ENCODE results near the gene LHCGR.
"Not testable (repeated sequence)": the region's sequence is repeated elsewhere in the genome, so short reads cannot be mapped to it uniquely, and the experiment has no call there.

LHCGR gene

DNA sequence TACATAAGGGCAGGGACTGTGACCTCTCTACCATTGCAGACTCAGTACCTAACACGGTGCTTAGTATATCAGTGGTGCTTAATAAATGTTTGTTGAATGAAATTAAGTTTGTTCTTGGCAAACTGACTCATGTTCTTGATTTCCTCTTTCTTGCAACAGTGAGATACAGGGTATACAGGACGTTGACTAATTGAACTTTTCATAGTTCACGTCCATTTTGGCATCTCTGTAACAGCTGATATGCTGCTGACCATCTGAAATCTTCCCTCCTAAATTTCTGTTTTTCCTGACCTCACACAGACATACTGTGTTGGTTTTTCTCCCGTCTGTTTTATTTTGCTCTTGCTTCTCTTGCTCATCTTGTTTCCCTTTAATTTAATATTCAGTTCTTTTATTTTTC lies 44.2 kb downstream of the LHCGR start:
- no peak for DNase-seq (ENCODE audit: low read depth, low spot score)

DNA sequence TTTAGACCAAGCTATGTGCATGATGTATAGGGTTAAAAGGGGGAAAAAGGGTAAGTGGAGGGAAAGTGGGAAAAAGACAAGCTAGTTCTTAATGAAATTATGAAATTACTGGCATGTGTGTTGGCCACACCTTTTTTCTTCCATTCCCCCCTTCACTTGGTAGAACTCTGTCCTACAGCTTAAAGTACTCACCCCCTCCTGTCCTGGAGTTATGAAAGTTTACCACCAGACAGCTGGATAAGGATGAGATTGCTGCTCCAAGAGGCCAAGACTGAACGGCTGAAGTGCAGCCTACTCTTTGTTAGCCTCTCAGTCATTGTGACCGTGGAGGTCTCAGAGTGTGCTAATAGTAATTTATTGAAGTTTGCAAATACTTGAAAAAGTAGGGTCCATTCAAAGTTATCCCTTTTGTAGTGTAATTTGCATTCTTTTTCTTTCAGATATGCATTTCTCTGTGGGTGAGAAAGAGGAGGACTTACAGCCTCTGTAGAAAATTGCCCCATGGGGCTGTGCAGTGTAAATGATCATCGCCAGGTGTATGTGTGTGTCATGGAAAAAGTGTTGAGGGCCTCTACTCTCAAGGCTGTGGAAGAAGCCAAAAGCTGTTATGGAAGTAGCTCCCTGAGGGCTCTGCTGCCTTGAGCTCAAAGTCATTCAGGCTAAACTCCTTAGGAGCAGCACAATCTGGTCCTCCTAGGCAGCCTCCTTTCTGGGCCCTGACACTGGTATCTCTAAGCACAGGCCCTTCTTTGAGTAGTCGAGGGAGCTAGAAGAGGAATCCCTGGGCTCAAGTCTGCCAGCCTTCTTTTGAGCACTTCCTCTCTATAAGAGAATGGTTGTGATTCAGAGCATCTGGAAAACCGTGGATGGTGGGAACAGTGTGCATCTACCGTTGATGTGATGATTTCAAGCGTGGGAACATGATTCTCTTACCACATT lies 46.2 kb downstream of the LHCGR start:
- no peak for DNase-seq (ENCODE audit: low read depth, low spot score)

DNA sequence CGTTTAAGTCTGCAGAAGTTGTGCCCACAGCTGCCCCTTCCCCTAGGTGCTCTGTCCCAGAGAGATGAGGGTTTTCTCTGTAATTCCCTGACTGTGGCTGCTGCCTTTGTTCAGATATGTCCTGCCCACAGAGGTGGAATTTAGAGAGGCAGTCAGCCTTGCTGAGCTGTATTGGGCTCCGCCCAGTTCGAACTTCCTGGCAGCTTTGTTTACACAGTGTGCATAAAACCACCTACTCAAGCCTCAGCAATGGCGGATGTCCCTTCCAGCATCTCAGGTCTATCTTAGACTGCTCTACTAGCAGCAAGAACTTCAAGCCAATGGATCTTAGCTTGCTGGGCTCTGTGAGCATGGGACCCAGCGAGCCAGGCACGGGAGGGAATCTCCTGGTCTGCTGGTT lies 48.1 kb downstream of the LHCGR start:
- no peak for DNase-seq (ENCODE audit: low read depth, low spot score)

DNA sequence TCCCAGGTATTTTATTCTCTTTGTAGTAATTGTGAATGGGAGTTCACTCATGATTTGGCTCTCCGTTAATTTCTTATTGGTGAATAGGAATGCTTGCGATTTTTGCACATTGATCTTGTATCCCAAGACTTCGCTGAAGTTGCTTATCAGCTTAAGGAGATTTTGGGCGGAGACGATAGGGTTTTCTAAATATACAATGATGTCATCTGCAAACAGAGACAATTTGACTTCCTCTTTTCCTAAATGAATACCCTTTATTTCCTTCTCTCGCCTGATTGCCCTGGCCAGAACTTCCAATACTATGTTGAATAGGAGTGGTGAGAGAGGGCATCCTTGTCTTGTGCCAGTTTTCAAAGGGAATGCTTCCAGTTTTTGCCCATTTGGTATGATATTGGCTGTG lies 51.9 kb downstream of the LHCGR start:
- DNase-seq (ENCODE audit: low read depth, low spot score), result not testable (repeated sequence)

DNA sequence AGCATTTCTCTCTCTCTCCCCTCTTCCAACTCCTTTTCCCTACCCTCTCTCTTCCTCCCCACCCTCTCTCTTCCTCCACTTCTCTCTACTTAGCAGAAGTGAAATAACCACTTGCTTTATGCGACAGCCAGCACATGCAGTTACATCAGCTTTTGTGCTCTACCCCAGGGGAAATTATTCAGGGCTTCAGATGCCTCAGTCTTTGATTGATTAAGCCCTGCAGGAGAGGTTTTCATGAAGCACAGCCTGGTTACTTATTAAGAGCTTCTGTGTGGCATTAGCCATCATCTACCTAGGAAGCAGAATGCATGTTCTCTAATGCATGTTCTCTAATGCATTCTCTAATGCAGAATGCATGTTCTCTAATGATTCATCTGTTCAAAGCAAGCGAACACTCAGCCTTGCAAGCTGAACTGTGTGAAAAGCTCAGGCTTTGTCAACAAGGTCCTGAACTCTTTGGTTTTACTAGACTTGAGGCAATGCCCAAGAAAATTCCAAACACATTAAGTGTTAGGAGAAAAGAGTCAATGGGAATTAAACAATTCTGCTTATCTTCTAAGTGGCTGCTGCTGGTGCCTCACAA lies 56.1 kb downstream of the LHCGR start:
- DNase-seq (ENCODE audit: low read depth, low spot score), result no peak

DNA sequence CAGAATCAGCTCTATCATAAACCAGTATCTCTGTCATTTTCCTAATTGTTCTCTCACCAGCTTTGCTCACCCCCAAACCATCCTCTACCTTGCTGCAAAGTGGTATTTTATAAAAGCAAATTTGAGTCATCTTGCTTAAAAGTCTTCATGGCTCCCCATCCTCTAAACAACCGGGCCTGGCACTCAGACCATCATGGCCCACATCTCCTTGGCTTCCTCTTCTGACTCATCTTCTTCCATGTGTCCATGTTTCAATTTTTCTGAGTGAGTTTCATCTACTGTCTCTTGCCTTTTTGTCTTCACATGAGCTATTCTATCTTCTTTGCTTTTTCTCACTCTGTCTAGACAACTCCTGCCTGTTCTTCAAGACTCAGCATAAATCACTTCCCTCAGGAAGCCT lies 58.6 kb downstream of the LHCGR start:
- DNase-seq (ENCODE audit: low read depth, low spot score), result no peak

DNA sequence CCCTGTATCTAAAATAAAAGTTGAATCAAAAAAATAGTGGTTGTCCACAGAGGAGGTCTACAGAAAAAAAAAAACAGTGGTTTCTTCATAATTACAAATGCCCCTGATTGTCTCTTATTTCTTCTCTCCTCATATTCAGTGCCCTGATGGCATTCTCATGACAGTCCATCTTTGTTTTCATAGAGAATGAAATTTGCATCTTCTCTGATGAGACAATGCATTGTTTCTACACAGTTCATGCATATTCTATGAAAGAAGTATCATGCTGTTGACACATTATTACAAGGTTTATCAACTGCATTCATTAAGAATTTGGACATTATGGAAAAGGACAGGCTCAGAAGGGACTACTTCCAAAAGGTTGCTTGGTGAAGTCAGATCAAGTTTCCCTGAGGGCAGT lies 59.5 kb downstream of the LHCGR start:
- DNase-seq (ENCODE audit: low read depth, low spot score), result no peak

DNA sequence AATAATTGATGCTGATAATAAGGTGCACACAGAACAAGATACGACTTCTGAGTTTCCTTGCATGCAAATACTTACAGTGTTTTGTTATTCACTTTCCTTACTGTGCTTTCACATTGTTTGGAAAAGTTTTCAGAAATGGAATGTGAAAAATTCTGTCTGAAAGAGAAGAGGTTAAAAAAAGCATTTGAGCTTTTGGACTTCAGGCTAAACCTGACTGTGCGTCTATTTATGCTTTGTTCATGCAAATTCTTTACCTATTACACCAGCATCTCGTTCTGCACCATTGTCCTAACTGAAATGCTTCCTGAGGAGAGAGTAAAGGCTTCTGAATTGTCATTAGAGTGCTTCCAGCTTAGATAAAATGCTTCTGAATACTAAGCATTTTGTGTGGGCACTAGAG lies 61.4 kb downstream of the LHCGR start:
- DNase-seq (ENCODE audit: low read depth, low spot score), result no peak

DNA sequence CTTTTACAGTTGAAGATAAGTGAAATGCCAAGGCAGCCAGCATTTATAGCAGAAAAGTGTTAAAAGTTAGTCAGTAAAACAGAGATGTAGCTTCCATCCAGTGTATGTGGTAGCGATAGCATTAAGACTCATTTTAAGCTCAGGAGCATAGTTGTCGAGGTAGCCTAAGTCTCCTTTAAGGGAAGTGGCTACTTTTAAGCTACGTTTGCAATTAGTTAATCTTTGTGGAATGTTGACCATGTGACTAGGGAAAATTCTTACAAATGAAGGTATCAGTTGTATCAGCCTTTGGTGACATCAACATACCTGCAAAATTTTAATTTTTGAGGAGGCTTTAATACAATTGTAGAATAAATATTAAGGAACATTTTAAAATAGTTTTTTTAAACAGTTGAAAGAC lies 61.9 kb downstream of the LHCGR start:
- DNase-seq (ENCODE audit: low read depth, low spot score), result no peak

DNA sequence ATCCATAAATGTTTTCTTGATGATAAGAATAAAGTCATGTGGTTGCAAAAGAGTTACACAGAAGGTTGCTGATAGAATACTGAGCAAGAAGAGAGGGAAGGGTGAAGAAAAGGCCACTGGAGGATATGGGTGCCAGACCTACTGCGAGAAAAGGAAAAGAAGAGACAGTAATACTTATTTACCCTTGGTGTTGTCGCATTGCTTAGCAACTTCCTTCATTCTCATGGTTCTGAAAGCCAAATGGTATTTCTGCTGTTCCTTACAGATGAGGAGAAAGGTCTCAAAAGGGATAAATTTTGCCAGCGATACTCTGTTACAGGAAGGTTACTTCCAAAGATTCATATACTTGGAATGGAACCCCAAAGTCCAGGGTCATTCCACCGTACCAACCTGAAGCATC lies 62.5 kb downstream of the LHCGR start:
- no peak for DNase-seq (ENCODE audit: low read depth, low spot score)

DNA sequence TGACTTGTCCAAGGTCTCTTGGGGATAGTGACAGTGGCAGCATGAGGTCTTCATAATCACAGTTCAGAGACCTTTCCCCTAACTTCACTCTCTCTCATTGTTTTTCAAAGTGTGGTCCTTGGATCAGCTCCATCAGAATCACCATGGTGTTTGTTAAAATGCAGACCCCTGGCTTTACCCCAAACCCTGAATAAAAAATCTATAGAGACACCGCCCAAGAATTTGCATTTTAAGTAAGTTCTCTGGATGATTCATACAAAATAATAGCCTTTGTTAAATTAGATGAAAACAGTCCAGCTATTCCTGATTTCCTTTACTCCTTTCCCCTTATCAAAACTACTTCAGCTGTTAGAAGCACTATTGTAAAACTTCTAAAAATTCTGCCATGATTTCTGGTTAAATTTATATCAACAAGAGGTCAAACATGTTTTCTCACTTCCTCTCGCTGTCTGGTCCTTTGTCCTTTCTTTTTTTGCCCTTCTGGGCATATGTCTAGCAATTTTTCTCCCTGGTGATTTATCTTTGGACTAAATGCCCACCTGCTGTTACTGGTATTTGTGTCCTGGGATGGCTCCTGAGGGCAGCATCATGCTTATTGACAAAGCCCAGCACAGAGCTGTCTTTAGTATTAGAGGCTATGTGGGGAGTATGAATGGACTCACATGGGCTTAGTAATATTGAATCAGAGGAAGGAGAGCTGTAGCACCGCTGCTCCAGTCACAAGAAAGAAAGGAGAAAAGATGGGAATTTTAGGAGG lies 63.4 kb downstream of the LHCGR start:
- DNase-seq (ENCODE audit: low read depth, low spot score), result no peak

DNA sequence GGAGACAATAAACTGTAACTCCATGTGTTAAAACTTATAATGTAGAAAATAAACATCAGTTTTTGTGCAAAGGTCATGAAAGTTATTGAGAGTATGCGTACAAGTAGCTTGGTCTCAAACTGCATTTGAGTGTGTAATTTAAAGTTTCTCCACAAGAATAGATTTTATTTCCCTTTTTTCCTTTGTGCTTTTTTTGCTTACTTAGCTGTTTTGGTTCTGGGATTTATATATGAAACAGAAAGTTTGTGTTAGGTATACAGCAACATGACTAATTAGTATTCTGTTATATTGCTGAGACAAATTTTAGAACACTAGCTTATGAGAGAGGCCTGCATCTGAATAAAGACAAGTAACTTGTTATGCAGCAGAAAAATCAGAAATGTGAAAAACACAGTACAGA lies 70.4 kb downstream of the LHCGR start:
- DNase-seq (ENCODE audit: low read depth, low spot score), result no peak

DNA sequence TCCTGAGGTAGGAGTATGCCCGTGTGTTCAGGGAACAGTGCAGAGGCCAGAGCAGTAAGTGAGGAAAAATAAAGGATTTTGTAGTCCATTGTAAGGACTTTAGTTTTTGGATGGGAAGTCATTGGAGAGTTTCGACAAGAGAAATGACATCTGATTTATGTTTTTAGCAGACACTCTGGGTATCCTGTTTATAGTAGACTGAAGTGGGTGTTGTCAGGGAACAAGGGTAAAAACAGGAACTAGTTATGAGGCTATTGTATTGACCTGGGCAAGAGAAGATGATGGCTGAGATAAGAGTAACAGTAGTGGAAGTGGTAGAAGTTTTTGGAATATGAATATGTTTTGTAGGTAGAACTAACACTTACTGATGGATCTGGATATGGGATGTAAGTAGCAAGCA lies 78.1 kb downstream of the LHCGR start:
- no peak for DNase-seq (ENCODE audit: low read depth, low spot score)

DNA sequence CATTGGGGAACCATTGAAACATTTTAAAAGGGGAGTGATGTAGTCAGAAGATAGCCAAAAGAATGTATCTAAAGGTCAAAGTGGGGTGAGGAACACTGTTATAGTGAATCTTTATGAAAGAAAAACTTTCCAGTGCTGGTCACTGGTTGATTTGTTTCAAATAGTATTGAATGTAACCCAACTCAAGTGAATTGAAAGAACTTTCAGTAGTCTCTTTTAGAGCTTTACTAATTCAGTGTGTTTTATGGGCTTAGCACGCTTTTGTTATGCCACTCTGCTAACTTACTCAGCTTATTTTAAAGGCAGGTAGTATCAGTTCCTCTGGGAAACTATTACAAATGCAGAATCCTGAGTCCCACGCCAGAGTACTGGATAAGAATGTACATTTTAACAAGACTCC lies 80.6 kb downstream of the LHCGR start:
- DNase-seq (ENCODE audit: low read depth, low spot score), result no peak

DNA sequence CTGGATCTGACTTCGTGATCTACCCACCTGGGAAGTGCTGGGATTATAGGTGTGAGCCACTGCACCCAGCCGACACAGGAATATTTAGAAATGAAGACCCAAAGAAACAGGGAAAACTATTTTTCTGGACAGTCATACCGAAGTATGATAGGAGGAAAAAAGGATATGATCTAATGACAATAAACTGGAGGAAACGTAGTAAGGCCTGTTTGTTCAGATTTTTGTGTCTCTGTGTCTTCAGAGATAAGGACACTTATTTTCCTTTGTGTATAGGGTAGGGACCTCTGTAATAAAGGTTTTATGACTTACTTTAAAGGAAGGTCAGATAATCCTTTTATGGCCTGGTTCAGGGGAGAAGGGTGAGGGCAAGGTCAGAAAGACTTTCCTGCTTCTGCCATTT lies 81.9 kb downstream of the LHCGR start:
- no peak for DNase-seq (ENCODE audit: low read depth, low spot score)

DNA sequence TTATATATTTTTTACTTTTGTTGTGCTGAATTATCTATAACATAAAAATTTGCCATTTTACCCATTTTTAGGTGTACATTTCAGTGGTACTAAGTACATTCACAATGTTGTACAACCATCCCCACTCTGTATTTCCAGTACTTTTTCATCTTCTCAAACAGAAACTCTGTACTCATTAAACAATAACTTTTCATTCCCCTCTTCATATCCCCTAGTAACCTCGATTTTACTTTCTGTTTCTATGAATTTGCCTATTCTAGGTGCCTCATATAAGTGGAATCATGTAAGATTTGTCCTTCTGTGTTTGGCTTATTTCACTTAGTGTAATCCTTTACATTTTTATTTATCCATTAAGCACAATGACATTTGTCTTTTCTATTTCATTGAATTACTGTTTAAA lies 86.5 kb downstream of the LHCGR start:
- no peak for DNase-seq (ENCODE audit: low read depth, low spot score)

DNA sequence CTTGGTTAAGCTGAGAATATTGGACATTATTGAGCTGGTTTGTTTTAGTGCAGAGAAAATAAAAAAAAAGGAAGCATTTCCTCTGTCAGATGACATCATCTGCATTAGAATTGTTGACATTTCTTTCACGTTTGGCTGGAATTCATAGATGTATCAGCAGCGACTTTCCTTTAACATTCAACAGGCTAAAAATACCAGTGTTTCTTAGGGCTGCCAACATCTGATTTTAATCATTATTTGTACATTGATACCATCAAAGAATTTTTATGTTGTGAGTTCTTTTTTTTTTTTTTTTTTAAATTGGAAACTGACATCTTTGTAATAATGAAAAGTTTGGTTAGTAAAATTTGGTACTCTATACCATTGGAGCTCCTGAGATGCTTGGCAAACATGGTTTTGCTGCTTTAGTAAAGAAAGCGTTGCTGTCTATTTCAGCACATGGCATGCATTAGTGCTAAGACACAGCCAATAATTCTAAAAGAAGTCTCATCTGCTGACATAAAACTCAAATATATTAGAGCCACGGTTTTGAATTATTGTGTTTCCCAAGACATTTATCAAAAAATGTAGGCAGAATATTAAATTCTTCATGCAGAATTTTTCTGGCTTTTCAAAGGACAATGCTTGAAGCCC lies 104.2 kb downstream of the LHCGR start:
- DNase-seq (ENCODE audit: low read depth, low spot score), result no peak

DNA sequence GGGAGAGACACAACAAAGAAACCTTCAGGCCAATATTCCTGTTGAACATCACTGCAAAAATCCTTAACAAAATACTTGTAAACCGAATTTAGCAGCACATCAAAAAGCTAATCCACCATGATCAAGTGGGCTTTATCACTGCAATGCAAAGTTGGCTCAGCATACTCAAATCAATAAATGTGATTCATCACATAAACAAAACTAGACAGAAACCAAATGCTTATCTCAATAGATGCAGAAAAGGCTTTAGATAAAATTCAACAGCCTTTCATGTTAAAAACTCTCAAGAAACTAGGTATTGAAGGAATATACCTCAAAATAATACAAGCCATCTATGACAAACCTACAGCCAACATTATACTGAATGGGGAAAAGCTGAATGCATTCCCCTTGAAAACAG lies 117.3 kb downstream of the LHCGR start:
- no peak for DNase-seq (ENCODE audit: low read depth, low spot score)

All from activated naive CD8-positive, alpha-beta T cell treated with anti-CD3 and anti-CD28 coated beads, Interleukin-2, amount 50 U/mL, for 16 hours (primary cell).